HepG2 (cell line): ENCODE data around the gene GRM8. TPM values are rescaled to one million over a fixed set of nuclear protein-coding genes. Genes with fewer than 3 reads are reported as not detected.

Experiments
- KAT2B ChIP-seq: fragments of 150-350 bp; IDR thresholded peaks from 2 replicates; pipeline ENCODE4 v1.6.1; 2014; ENCODE audit warnings: low read depth, low read length, borderline replicate concordance
- ZNF407 ChIP-seq: sonication (generic); formaldehyde crosslinking; IDR thresholded peaks from one replicate; pipeline ENCODE4 v1.5.1; 2020; ENCODE audit warnings: mild to moderate bottlenecking, missing genetic modification reagents; ENCODE audit errors: not compliant biosample characterization
- polyA plus RNA-seq, 8 experiments: library from polyadenylated mRNA; depleted of rRNA in 3 of 8; stranded (reverse) in 7 of 8; unstranded in 1 of 8; fragments of >200 nt; fragmentation: Illumina TruSeq in 4 of 8; extraction: Trizol in 4 of 8; gene quantifications; 2 replicates each; pipeline versions ENCODE4 v1.2.1 to v1.2.3, GENCODE V29; 2011 to 2016; ENCODE audit warnings: low read depth in 4 of 8, missing spikeins in 1 of 8, mixed read lengths in 1 of 8; ENCODE audit not compliant: insufficient read depth in 1 of 8
- total RNA-seq, 5 experiments: library from RNA; depleted of rRNA; stranded (reverse); fragments of >200 nt; fragmentation: Illumina TruSeq; extraction: Trizol; gene quantifications; 2 replicates each; pipeline ENCODE4 v1.2.3, GENCODE V29; 2016; ENCODE audit warnings: low read depth in 1 of 5
- TF ChIP-seq, protein P1 (sequence below): IDR thresholded peaks from 2 replicates; pipeline ENCODE4 v1.6.1; 2016; ENCODE audit warnings: missing compliant biosample characterization, missing genetic modification reagents, borderline replicate concordance
- TF ChIP-seq, protein P2 (sequence below): sonication (generic); formaldehyde crosslinking; IDR thresholded peaks from 2 replicates; pipeline ENCODE4 v1.4.0; 2020; ENCODE audit warnings: mild to moderate bottlenecking, missing genetic modification reagents

Gene GRM8
- total and polyA plus RNA-seq, 2 of the 13 experiments (the other 11 are each of a cell fraction or from before 2014, with no cell fraction given): not detected

DNA sequence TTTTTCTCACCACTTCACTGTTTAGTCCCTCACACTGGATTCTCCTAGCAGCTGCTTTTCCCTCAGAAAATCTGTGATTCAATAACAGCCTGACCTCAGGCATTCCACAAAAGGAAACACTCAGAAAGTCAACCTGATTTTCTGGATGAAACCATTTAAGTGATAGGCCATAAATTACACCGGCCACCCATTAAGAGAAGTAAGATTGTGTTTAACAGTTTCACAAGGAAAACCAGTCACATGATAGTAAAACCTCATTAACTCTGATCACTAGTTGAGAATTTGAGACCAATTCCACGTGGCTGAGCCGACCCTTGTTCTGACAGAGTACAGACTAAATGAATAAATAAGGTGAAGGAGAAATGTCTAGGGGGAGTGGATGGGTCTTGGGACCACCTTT is 7.7 kb downstream of the GRM8 start (continued):
- no peak for TF ChIP-seq ZNF407 (CRISPR knock-in tag)
- TF ChIP-seq, protein P1, sequence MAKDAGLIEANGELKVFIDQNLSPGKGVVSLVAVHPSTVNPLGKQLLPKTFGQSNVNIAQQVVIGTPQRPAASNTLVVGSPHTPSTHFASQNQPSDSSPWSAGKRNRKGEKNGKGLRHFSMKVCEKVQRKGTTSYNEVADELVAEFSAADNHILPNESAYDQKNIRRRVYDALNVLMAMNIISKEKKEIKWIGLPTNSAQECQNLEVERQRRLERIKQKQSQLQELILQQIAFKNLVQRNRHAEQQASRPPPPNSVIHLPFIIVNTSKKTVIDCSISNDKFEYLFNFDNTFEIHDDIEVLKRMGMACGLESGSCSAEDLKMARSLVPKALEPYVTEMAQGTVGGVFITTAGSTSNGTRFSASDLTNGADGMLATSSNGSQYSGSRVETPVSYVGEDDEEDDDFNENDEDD (CRISPR knock-in tag): no peak
- TF ChIP-seq, protein P2, sequence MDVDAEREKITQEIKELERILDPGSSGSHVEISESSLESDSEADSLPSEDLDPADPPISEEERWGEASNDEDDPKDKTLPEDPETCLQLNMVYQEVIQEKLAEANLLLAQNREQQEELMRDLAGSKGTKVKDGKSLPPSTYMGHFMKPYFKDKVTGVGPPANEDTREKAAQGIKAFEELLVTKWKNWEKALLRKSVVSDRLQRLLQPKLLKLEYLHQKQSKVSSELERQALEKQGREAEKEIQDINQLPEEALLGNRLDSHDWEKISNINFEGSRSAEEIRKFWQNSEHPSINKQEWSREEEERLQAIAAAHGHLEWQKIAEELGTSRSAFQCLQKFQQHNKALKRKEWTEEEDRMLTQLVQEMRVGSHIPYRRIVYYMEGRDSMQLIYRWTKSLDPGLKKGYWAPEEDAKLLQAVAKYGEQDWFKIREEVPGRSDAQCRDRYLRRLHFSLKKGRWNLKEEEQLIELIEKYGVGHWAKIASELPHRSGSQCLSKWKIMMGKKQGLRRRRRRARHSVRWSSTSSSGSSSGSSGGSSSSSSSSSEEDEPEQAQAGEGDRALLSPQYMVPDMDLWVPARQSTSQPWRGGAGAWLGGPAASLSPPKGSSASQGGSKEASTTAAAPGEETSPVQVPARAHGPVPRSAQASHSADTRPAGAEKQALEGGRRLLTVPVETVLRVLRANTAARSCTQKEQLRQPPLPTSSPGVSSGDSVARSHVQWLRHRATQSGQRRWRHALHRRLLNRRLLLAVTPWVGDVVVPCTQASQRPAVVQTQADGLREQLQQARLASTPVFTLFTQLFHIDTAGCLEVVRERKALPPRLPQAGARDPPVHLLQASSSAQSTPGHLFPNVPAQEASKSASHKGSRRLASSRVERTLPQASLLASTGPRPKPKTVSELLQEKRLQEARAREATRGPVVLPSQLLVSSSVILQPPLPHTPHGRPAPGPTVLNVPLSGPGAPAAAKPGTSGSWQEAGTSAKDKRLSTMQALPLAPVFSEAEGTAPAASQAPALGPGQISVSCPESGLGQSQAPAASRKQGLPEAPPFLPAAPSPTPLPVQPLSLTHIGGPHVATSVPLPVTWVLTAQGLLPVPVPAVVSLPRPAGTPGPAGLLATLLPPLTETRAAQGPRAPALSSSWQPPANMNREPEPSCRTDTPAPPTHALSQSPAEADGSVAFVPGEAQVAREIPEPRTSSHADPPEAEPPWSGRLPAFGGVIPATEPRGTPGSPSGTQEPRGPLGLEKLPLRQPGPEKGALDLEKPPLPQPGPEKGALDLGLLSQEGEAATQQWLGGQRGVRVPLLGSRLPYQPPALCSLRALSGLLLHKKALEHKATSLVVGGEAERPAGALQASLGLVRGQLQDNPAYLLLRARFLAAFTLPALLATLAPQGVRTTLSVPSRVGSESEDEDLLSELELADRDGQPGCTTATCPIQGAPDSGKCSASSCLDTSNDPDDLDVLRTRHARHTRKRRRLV: no peak
- TF ChIP-seq KAT2B: no peak
